Measurements from ENCODE around the gene KCTD2. TPM values are rescaled to one million over a fixed set of nuclear protein-coding genes. Genes with fewer than 3 reads are reported as not detected.

Gene KCTD2
- total RNA-seq, 3 donors from 2014 or later (not counting 1 experiment from before 2014, with no cell fraction given): 17.4 to 27.0 (median 24.7) TPM

DNA sequence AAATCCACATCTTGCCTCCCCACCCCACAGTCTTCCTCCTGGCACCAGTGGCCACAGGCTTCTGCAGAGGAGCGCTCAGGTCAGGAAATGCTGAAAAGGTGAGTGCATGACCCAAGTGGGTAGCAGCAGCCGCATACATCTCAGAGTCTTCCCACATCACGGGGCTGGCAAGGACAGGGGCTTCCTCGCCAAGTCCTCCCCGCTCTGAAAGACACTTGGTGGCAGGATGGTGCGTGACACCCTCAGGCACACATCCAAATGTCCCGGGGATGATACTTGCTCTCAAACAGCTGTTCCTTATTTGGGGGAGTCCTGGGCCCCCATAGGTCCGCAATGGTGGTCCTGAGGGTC, 32.0 kb downstream of the KCTD2 start:
- no peak for DNase-seq
- ATAC-seq: no peak
- Mint-ChIP-seq H3K4me1 (peaks cover 7 to 8% of the 10 kb centered on the region in 2 donors), H3K4me3 (no peak overlapping the region), H3K27me3 (ENCODE audit: low read depth in 2 of 2) (no peaks in the 10 kb centered on the region), H3K36me3 (no peaks in the 10 kb centered on the region), H3K27ac (peak overlapping the region in 1 of 2 donors; percentile 27), H3K9me3 (no peaks in the 10 kb centered on the region)
- Histone ChIP-seq H3K4me3 (ENCODE audit: low read length) (no peak overlapping the region), H3K27ac (ENCODE audit: low read length) (no peak overlapping the region), H3K4me1 (ENCODE audit: control insufficient read depth, insufficient read depth, low read length) (peaks cover 34% of the 10 kb centered on the region), H3K36me3 (ENCODE audit: control insufficient read depth, insufficient read depth, low read length) (no peaks in the 10 kb centered on the region), H3K9me3 (ENCODE audit: control insufficient read depth, insufficient read depth, low read length) (no peaks in the 10 kb centered on the region), H3K27me3 (ENCODE audit: control insufficient read depth, insufficient read depth, low read length) (no peaks in the 10 kb centered on the region)
- intact Hi-C loops (cut with micrococcal nuclease): no loop called here
- WGBS (ENCODE audit: insufficient coverage): 82% methylated on average over 8 of the region's 8 CpGs
- TF ChIP-seq, protein P1, sequence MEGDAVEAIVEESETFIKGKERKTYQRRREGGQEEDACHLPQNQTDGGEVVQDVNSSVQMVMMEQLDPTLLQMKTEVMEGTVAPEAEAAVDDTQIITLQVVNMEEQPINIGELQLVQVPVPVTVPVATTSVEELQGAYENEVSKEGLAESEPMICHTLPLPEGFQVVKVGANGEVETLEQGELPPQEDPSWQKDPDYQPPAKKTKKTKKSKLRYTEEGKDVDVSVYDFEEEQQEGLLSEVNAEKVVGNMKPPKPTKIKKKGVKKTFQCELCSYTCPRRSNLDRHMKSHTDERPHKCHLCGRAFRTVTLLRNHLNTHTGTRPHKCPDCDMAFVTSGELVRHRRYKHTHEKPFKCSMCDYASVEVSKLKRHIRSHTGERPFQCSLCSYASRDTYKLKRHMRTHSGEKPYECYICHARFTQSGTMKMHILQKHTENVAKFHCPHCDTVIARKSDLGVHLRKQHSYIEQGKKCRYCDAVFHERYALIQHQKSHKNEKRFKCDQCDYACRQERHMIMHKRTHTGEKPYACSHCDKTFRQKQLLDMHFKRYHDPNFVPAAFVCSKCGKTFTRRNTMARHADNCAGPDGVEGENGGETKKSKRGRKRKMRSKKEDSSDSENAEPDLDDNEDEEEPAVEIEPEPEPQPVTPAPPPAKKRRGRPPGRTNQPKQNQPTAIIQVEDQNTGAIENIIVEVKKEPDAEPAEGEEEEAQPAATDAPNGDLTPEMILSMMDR (IDR thresholded peaks at IDR 0.05): no peak

DNA sequence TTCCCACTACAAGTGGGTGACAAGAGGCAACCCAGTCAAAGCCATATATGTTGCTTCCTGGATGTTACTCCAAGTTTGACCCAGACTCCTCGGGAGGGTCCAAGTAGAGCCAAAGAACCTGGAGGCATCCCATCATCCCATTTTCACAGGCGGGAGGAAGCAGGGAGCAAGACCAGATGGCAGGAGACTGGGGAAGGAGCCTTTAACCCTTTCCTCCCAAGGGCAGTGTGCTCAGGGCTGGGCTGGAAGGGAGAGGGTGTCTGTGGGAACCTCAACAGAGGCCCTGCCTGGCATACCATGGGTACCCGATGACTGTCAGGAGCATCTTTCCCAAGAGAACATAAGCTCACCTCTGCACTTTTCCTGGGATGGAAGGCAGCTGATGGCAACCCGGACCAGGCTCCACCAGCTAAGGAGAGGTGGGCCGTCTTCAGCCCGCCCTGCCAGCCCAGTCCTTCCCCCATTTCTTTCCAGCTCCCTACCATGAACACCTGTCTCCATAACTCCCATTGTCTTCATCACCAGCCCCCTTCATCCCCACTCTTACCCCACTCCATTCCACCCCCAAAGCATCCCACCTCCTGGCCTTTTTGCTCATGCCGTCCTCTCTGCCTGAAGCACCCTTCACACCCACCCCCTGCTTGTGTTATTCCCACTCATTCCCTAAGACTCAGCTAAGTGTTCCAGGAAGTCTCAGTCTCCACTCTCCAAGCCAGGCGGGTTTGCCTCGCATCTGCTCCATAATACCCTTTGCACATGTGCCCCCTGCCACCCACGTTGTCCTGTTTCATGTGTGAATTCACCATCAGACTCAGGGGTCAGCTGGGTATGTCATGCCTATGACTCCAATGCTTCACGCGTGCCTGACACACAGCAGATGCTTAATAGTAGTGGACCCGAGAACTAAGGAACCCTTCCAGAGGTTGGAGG, 34.9 kb downstream of the KCTD2 start:
- Mint-ChIP-seq H3K36me3 (no peaks in the 10 kb centered on the region), H3K4me3 (no peak overlapping the region), H3K4me1 (peaks cover 7 to 8% of the 10 kb centered on the region in 2 donors), H3K27me3 (ENCODE audit: low read depth in 2 of 2) (no peaks in the 10 kb centered on the region), H3K9me3 (no peaks in the 10 kb centered on the region), H3K27ac (no peak overlapping the region)
- DNase-seq (no peak), ATAC-seq (no peak)
- 95% methylated on average over 13 of the region's 13 CpGs for WGBS (ENCODE audit: insufficient coverage)
- H3K36me3 ChIP-seq (ENCODE audit: control insufficient read depth, insufficient read depth, low read length): no peaks in the 10 kb centered on the region
- no peak overlapping the region for H3K4me3 ChIP-seq (ENCODE audit: low read length)
- no peaks in the 10 kb centered on the region for H3K9me3 ChIP-seq (ENCODE audit: control insufficient read depth, insufficient read depth, low read length)
- H3K27me3 ChIP-seq (ENCODE audit: control insufficient read depth, insufficient read depth, low read length): no peaks in the 10 kb centered on the region
- H3K27ac ChIP-seq (ENCODE audit: low read length): no peak overlapping the region
- H3K4me1 ChIP-seq (ENCODE audit: control insufficient read depth, insufficient read depth, low read length): peaks cover 32% of the 10 kb centered on the region
- TF ChIP-seq, protein P1 (IDR thresholded peaks at IDR 0.05): no peak
- intact Hi-C loops (cut with micrococcal nuclease): no loop called here

DNA sequence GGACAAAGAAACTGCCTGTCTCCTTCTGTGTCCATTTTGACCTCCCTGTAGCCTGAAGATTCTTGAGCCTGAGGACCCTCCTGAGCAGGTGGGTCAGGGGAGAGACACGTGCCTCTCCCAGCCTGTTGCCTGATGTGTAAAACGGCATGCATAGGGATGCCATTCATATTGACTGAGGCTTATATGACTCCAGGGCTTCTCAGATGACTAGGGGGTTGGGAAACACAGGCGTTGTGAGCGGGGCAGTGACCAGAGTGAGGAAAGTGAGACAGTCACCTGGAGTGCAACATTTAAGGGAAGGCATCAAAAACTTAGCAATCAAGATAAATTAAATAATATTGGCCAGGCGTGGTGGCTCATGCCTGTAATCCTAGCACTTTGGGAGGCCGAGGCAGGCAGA, 35.7 kb downstream of the KCTD2 start:
- ATAC-seq: no peak
- H3K9me3 Mint-ChIP-seq: no peaks in the 10 kb centered on the region
- Histone ChIP-seq H3K27me3 (ENCODE audit: control insufficient read depth, insufficient read depth, low read length) (no peaks in the 10 kb centered on the region), H3K4me3 (ENCODE audit: low read length) (no peak overlapping the region), H3K36me3 (ENCODE audit: control insufficient read depth, insufficient read depth, low read length) (no peaks in the 10 kb centered on the region), H3K9me3 (ENCODE audit: control insufficient read depth, insufficient read depth, low read length) (no peaks in the 10 kb centered on the region), H3K4me1 (ENCODE audit: control insufficient read depth, insufficient read depth, low read length) (peaks cover 32% of the 10 kb centered on the region), H3K27ac (ENCODE audit: low read length) (no peak overlapping the region)
- no peak overlapping the region for H3K27ac Mint-ChIP-seq
- H3K27me3 Mint-ChIP-seq (ENCODE audit: low read depth in 2 of 2): no peaks in the 10 kb centered on the region
- intact Hi-C loops (cut with micrococcal nuclease): no loop called here
- peaks cover 1 to 2% of the 10 kb centered on the region in 2 donors for H3K4me1 Mint-ChIP-seq
- TF ChIP-seq, protein P1 (IDR thresholded peaks at IDR 0.05): no peak
- no peak for DNase-seq
- H3K36me3 Mint-ChIP-seq: no peaks in the 10 kb centered on the region
- WGBS (ENCODE audit: insufficient coverage): 93% methylated on average over 6 of the region's 6 CpGs
- H3K4me3 Mint-ChIP-seq: no peak overlapping the region
